Measurements from ENCODE around the gene ORC5. TPM values are rescaled to one million over a fixed set of nuclear protein-coding genes. Genes with fewer than 3 reads are reported as not detected.

Gene ORC5
- polyA plus RNA-seq, 1 experiment, result 16.8 TPM

- CTCF ChIA-PET, result interaction anchor here (0.6 kb wide), 1 partner anchor 563 kb away, joined by 3 read pairs; no protein-coding TSS in a partner anchor
- DNase-seq (ENCODE audit: low read depth), result no peak
Measured at GRCh38 chr7:104126411-104126841, 81.4 kb downstream of the ORC5 start.

GRCh38 chr7:104124893-104125477 is 82.8 kb downstream of the ORC5 start:
- Histone ChIP-seq H3K27me3 (ENCODE audit: control insufficient read depth, insufficient read depth, low read length) (no peaks in the 10 kb centered on the region), H3K36me3 (ENCODE audit: control insufficient read depth, insufficient read depth, low read length) (0 out of 2 replicates have a peak, but pooled peaks cover 3% of the 10 kb centered on the region), H3K4me3 (ENCODE audit: low read depth, low read length) (no peak overlapping the region)
- ChIA-PET POLR2A (no interaction called here), CTCF (interaction anchor here (0.5 to 0.8 kb wide), 3 partner anchors 11 to 319 kb away, joined by 3 to 4 read pairs (median 3); no protein-coding TSS in a partner anchor)
- no peak for DNase-seq (ENCODE audit: low read depth)
- TF ChIP-seq CTCF (IDR thresholded peaks at IDR 0.05; ENCODE audit: insufficient read depth, low read depth, low read length), result no peak

More at GRCh38 chr7:104126411-104126841, 81.4 kb downstream of the ORC5 start:
- TF ChIP-seq CTCF (IDR thresholded peaks at IDR 0.05; ENCODE audit: insufficient read depth, low read depth, low read length), result no peak
- no peaks in the 10 kb centered on the region for H3K27me3 ChIP-seq (ENCODE audit: control insufficient read depth, insufficient read depth, low read length)
- peaks cover 3% of the 10 kb centered on the region; the same call in 1 of the 2 replicates for H3K36me3 ChIP-seq (ENCODE audit: control insufficient read depth, insufficient read depth, low read length)
- POLR2A ChIA-PET, result no interaction called here
- no peak overlapping the region for H3K4me3 ChIP-seq (ENCODE audit: low read depth, low read length)

- H3K36me3 ChIP-seq (ENCODE audit: control insufficient read depth, insufficient read depth, low read length), result 0 out of 2 replicates have a peak, but pooled peaks cover 3% of the 10 kb centered on the region
- TF ChIP-seq CTCF (IDR thresholded peaks at IDR 0.05; ENCODE audit: insufficient read depth, low read depth, low read length), result no peak
- ChIA-PET POLR2A (no interaction called here), CTCF (interaction anchor here (0.5 to 0.8 kb wide), 4 partner anchors 11 to 319 kb away, joined by 3 to 4 read pairs (median 3); no protein-coding TSS in a partner anchor)
- no peak for DNase-seq (ENCODE audit: low read depth)
- no peaks in the 10 kb centered on the region for H3K27me3 ChIP-seq (ENCODE audit: control insufficient read depth, insufficient read depth, low read length)
- no peak overlapping the region for H3K4me3 ChIP-seq (ENCODE audit: low read depth, low read length)
Measured at GRCh38 chr7:104124469-104124868, 83.3 kb downstream of the ORC5 start.

GRCh38 chr7:104123786-104124185 is 84.0 kb downstream of the ORC5 start:
- POLR2A ChIA-PET, result no interaction called here
- no peak for TF ChIP-seq CTCF (IDR thresholded peaks at IDR 0.05; ENCODE audit: insufficient read depth, low read depth, low read length)

GRCh38 chr7:104113788-104114187 is 94.0 kb downstream of the ORC5 start:
- CTCF ChIA-PET, result no interaction called here
- Histone ChIP-seq H3K27me3 (ENCODE audit: control insufficient read depth, insufficient read depth, low read length) (no peaks in the 10 kb centered on the region; the same call in 1 of the 2 replicates), H3K4me3 (ENCODE audit: low read depth, low read length) (no peak overlapping the region), H3K36me3 (ENCODE audit: control insufficient read depth, insufficient read depth, low read length) (no peaks in the 10 kb centered on the region)
- TF ChIP-seq CTCF (IDR thresholded peaks at IDR 0.05; ENCODE audit: insufficient read depth, low read depth, low read length), result no peak
- POLR2A ChIA-PET, result no interaction called here
- DNase-seq (ENCODE audit: low read depth), result no peak

More at GRCh38 chr7:104123786-104124185, 84.0 kb downstream of the ORC5 start:
- CTCF ChIA-PET, result interaction anchor here (0.8 kb wide), 1 partner anchor 36 kb away, joined by 3 read pairs; no protein-coding TSS in a partner anchor
- Histone ChIP-seq H3K27me3 (ENCODE audit: control insufficient read depth, insufficient read depth, low read length) (no peaks in the 10 kb centered on the region), H3K36me3 (ENCODE audit: control insufficient read depth, insufficient read depth, low read length) (0 out of 2 replicates have a peak, but pooled peaks cover 3% of the 10 kb centered on the region), H3K4me3 (ENCODE audit: low read depth, low read length) (no peak overlapping the region)
- DNase-seq (ENCODE audit: low read depth), result peak; percentile 8

Data from BJ (cell line).